ENCODE results near the gene CCDC6.
A peak's percentile ranks its signal among the peaks of the same experiment; 100 is the strongest.
"Not testable (repeated sequence)": the region's sequence is repeated elsewhere in the genome, so short reads cannot be mapped to it uniquely, and the experiment has no call there.

CCDC6 gene

DNA sequence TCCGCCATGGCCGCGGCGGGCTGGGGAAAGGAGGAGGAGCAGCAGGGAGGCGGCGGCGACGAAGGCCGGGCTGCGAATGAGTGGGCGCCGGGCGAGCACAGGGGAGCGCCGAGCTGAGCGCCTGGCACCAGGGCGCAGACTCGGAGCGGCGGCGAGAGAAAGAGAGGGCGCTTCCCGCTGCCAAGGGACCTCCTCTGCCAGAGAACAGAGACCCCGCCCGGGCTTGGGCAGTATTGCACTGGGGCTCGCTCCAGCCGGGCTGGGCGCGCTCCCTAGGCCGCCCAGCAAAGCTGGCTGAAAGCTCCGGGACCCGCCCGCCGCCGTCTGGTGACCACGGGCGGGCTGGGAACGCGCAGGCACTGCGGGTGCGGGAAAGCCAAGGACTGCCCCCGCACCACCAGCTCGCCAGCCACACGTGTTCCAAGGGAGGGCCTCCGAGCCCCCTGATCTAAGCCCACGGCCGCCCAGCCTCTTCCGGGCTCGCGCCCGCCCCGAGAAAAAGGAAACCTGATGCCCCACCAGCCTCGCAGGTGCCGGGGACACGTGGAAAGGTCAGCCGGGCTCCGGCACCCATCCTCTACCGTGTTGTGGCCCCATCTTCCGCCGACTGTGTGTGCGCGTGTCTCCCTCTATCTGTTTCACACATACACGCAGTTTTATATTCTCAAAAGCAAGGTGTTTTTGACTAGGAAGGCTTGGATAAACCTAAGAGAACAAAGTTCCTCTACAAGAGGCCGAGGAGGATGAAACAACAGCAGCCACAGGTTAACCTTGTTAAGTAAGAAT lies at the start of gene CCDC6:
Gene CCDC6, minus strand, starts transcription at position 140 of the 786 bp plus-strand sequence. Its CDS starts 132 bp downstream, at position 8.
- peak; percentile 93 for DNase-seq

GRCh38 chr10:59954296-59954695 lies 47.9 kb upstream of the CCDC6 start:
- peak; percentile 5 for DNase-seq

- DNase-seq, result not testable (repeated sequence)
Observed at GRCh38 chr10:59953711-59954110, 47.4 kb upstream of the CCDC6 start.

DNA sequence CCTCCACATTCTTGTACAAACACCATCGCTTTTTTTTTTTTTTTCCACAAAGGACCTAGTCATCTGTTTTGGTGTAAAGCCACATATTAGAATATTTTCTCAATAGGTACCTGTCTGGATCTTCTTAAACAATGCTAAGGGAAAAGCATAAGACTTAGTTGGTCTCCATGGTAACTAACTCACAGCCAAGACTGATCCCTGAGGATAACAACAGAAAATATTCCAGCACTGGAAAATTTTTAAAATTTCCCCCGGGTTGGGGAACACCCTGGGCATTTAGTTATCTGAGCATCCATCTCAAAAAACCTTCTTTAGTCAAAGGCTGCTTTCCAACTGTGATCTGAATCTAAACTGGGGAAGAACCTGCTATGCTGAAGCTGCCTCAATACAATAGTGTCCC lies 43.7 kb upstream of the CCDC6 start:
- DNase-seq, result no peak

GRCh38 chr10:59949608-59950007 lies 43.3 kb upstream of the CCDC6 start:
- DNase-seq, result no peak

DNA sequence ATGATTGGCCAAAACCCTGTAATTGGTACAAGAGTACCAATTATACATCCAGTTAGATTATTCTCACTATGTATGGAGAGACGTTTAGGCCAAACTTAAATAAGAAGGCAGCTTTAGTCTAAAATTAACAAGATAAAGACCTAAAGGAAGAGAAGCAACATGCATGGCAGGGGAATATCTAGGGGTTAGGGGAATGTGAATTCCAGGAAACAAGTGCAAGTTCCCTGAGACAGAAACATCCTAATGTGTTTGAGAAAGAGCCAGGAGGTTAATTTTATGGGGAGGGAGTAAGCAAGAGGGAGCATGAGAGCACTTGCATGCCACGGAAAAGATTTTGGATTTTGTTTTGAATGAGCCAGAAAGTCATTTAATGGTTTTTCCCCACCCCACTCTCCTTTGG lies 39.6 kb upstream of the CCDC6 start:
- DNase-seq, result no peak

DNA sequence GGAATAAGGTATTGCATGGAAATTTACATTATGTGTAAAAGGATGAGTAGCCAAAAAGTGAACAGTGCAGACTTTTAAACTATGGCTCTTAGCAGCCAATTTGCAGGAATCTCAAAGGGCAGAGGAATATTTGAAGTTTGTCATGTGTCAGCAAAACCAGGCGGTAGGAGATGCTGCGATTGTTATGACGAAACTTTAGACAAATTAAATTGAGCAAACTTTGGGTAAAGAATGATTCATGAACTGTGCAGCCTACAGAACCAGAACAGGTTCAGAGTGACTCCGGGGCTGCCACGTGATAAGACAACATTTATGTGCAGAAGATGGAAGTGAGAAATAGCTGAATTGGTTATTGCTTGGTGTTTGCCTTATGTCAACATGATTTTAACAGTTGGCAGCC lies 39.2 kb upstream of the CCDC6 start:
- DNase-seq, result no peak

DNA sequence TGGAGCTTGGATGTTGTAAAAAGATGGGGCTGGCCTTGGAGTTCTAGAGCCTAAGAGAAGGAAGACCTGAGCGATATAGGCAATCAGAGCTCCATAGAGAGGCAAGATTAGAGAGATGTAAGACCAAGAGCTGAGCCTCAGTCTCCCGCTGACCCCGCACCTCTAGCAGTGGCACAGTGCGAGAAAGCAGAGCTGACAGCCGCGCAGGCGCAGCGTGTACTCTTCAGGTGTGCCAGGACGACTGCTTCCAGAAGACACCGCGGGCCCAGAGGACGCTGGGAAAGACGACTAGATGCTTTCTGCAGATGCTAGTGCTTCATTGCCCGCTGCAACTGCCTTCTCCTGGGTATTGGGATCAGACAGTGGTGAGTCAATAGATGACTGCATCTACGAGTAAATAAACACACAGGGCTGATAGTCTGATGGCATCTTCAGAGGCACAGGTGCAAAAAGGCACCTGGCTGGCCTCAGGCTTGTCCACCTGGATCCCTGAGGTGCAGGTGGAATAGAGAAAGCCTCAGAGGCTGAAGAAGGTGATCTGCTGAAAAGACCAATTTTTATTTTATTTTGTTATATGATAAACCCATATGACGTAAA lies 38.1 kb upstream of the CCDC6 start:
- DNase-seq, result no peak

- DNase-seq, result no peak
Observed at GRCh38 chr10:59942556-59942955, 36.2 kb upstream of the CCDC6 start.

GRCh38 chr10:59937720-59938119 lies 31.4 kb upstream of the CCDC6 start:
- DNase-seq, result no peak

- DNase-seq, result no peak
Observed at GRCh38 chr10:59934701-59935100, 28.3 kb upstream of the CCDC6 start.

DNA sequence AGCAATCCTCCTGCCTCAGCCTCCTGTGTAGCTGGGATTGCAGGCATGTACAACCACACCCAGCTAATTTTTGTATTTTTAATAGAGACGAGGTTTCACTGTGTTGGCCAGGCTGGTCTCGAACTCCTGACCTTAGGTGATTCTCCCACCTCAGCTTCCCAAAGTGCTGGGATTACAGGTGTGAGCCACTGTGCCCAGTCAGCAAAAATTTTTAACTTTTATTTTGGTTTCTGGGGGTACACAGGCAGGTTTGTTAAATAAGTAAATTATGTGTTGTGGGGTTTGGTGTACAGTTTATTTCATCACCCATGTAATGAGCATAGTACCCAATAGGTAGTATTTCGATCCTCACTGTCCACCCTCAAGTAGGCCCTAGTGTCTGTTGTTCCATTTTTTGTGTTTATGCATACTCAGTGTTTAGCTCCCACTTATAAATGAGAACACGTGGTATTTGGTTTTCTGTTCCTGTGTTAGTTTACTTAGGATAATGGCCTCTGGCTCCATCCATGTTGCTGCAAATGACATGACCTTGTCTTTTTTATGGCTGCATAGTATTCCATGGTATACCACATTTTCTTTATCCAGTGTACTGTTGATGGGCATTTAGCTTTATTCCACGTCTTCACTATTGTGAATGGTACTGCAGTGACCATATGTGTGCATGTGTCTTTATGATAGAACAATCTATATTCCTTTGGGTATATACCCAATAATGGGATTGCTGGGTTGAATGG lies 24.6 kb upstream of the CCDC6 start:
- not testable (repeated sequence) for DNase-seq

DNA sequence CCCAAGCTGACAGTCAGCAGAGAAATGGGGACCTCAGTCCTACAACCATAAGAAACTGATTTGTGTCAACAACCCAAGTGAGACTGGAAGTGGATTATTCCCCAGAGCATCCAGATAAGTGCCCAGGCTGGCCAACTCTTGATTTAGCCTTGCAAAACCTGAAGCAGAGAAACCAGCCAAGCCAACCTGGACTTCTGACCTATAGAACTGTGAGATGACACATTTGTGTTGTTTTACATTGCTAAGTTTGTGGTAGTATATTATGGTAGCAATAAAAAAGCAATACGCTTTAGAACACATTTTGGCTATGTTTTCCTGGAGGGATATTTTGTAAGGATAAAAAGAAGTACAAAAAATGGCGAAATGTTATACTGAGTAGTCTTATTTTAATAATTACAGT lies 19.7 kb upstream of the CCDC6 start:
- DNase-seq, result no peak

DNA sequence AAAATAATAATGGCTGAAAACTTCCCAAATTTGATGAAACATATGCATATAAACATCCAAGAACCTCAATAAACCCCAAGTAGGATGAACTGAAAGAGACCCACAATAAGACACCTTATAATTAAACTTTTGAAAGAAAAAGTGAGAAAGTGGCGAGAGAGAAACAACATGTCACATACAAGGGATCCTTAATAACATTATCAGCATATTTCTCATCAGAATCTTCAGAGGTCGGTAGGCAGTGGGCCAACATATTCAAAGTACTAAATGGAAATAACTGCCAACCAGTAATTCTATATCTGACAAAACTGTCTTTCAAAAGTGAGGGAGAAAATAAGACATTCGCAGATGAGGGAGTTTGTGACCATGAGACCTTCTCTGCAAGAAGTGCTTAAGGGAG lies 16.6 kb upstream of the CCDC6 start:
- DNase-seq, result no peak

- DNase-seq, result no peak
Observed at GRCh38 chr10:59917922-59918321, 11.6 kb upstream of the CCDC6 start.

GRCh38 chr10:59913547-59914237 lies 7.3 kb upstream of the CCDC6 start:
- no peak for DNase-seq

- DNase-seq, result no peak
Observed at GRCh38 chr10:59910867-59911266, 4.5 kb upstream of the CCDC6 start.

DNA sequence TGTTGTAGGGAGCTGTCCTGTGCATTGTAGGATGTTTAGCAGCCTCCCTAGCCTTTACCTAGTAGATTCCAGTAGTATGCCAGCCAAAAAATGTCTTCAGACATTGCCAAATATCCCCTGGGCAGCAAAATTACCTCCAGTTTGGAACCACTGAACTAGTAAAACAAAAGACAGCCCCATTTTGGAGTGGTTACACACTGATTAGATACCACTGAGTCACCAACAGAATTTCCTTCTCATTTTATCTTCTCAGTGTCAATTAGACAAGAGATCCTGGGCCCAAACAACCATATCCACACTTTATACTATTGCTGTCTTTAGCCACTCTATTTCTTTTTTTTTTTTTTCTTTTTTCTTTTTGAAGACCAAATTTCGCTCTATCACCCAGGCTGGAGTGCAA lies 3.5 kb upstream of the CCDC6 start:
- DNase-seq, result no peak

- peak; percentile 4 for DNase-seq
Observed at GRCh38 chr10:59908808-59909143, 2.4 kb upstream of the CCDC6 start.

DNA sequence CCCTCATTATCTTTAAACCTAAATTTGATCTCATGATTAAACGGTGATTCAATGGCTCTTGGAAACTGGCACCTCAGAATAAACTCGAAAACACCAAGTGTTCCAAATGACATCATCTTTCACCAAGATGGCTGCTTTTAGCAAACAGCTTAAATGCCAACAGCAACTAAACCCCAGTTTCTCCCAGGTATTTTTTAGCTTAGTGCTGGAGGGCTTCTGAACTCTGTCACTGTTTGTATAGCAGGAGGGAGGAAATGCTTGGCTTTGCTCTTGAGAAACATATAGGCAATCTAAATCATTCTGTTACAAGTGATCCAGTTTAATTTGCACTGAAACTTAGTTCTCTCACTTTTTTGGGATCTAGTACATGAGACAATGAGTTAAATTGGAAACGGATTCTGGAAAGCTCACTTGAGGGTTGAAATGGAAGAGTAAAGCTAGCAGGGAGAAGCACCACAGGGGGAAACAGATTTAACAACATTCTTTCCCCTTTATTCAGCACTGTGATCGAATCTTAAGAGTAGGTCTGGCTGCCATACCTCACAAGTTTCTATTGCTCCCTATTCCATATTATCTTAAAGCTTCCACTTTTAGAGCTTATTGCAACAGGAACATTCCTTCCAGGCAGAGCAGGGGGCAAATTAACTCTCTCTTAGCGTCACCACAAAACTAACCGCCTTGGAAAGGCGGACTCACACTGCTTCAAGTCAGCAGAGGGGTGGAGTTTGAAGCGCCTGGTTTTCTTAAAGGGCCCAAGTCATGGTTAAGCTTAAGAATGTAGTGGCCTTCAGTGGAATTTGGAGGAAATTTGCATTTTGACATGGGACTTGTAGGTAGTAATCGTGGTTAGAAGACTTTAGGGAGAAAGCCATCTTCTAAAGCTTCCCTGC lies 1.8 kb upstream of the CCDC6 start:
- peak; percentile 81 for DNase-seq

- DNase-seq, result no peak
Observed at GRCh38 chr10:59907537-59907917, 1.2 kb upstream of the CCDC6 start.

- DNase-seq, result no peak
Observed at GRCh38 chr10:59905731-59906416, 482 bp downstream of the CCDC6 start.
